HG03060 (cell line): Measurements from ENCODE around the gene GPR84.
"Not testable (repeated sequence)": the region's sequence is repeated elsewhere in the genome, so short reads cannot be mapped to it uniquely, and the experiment has no call there.

ENCODE experiments used
- ATAC-seq: cut with Tn5 transposase; IDR thresholded peaks from one replicate; pipeline ENCODE4 v1.9.1; 2021; ENCODE audit warnings: low read depth, moderate number of reproducible peaks; ENCODE audit not compliant: unreplicated experiment

The GPR84 gene

GRCh38 chr12:54357506-54358190, 6.6 kb downstream of the GPR84 start:
- no peak for ATAC-seq

DNA sequence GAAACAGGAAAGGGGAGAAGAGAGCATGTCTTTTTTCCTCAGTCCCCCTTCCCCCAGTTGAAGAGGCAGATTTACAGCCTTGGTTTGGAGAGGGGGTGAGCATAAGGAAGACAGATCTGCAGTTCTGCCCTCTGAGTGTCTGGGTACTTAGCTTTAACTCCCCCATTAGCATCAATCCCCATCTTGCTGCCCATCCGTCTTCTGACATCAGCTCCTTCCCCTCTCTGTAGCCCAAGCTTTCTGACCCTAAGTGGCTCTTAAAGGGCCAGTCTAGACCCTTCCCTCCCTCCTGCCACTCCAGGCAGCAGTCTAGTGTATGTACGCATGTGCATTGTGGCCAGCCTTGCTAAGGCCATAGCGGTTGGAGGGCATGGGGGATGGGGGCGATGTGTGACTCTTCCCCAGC, 7.3 kb downstream of the GPR84 start:
- no peak for ATAC-seq

DNA sequence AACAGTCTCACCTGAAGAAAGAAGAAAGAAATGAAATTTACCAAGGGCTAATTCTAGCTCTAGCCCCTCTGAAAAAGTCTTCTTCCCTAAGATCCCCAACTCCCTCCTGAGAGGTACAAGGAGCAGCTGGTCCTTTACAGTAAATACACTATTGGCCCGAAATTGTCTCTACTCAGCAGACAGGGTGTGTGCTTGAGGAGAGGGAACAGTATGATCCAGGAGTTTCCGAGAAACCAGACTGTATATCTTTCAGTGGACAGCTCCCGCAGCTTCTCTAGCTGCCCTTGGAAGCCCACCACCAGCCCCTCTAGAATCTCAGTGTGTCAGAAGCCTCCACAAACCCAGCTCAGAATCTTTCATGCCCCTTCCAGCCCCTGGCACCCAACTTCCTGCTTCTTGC, 8.1 kb downstream of the GPR84 start:
- ATAC-seq: no peak

DNA sequence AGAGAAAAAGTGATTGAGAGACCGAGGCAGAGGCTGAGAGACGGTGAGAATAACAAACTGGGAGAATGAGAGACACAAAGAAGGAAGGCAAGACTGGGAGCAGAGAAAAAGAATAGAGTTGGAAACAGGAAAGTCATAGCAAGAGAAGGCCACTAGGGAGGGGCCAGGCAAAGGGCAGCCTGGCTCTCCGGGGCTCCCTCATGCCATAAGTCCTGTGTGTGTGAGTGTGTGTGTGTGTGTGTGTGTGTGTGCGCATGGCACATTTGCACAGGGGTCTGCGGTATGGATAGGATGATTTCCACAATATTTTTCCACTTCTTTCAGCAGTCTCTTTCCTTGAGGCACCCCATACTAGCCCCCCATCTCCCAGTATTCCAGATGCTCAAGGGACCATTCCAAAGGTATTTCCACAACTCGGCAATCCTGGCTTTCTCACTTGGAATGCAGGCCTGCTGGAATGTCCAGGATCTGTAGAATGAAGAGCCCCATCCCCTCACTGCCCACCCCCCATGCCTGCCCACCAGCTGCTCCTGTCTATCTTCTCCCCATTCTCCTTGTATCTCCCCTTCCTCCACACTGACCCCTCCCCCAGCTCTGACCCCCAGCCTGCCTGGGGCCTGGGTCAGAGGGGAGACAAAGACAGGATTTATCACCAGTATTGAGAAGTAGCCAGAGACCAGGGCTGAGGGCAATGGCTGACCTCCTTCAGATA, 9.0 kb downstream of the GPR84 start:
- no peak for ATAC-seq

- not testable (repeated sequence) for ATAC-seq
These were observed 10.0 kb downstream of the GPR84 start for GRCh38 chr12:54354271-54354670.

- ATAC-seq: no peak
These were observed 11.1 kb downstream of the GPR84 start for GRCh38 chr12:54352891-54353874.

DNA sequence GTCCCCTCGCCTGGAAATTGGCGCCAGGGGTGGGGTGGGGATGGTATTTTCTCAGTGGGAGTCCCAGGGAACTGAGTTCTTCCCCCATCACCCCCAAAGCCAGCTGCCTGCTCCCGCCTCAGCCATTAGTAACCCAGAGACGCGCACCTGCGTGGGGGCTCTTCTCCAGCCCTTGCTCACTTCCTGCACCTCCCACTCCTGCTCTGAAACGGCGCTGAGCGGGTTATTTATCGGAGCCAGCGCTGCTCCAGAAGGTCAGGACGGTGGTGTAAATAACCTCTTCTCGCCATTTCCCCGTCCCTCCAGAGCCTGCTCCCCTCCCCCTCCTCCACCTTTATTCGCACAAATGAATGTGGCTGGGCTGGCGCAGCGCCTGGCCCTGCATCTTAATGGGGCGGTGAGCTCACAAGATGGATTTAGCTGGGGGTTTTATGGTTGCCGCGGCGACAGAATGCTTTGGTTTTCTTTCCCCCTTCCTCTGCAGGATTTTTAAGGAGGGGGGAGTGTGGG, 12.2 kb downstream of the GPR84 start:
- ATAC-seq: no peak

- ATAC-seq: no peak
These were observed 12.9 kb downstream of the GPR84 start for GRCh38 chr12:54351341-54351740.

DNA sequence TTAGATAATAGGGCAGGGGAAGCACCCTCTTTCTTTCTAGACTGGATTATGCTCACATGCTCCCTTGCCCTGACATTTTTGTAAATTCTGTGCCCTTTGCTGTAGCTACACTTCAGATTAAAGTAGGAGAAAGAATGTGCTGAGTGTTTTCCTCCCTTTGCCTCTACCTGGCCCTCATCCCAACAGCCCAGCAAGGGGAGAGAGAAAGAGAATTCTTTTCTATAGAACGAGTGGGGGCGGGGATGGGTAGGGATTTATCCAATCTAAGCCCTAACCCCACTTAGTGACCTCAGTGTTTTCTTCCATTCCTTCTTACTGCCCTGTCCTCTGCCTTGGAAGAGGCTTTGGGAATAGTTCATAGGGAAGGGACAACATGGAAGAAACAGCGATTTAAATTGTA, 13.5 kb downstream of the GPR84 start:
- ATAC-seq: no peak

DNA sequence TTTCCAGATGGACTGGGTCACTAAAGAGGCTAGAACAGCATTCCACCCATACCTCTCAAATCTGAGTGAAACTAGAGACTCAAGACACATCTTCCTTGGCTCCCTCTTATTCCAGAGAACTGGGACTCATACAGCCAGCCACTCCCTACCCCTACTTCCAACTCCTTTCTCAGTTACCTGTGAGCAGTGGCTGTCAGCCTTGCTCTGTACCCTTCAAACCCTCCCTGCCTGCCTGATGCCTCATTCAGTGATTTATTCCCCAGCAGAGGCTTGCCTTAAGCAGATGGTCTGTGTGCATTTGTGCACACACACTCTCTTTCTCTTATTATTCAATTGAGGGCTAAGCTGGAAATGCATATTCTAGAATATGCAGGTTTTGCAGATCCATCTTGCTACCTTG, 14.6 kb downstream of the GPR84 start:
- no peak for ATAC-seq

GRCh38 chr12:54349036-54349435, 15.2 kb downstream of the GPR84 start:
- no peak for ATAC-seq

- ATAC-seq: no peak
These were observed 22.6 kb downstream of the GPR84 start for GRCh38 chr12:54341378-54342300.

- no peak for ATAC-seq
These were observed 23.4 kb downstream of the GPR84 start for GRCh38 chr12:54340846-54341245.

GRCh38 chr12:54338698-54339296, 25.5 kb downstream of the GPR84 start:
- no peak for ATAC-seq

DNA sequence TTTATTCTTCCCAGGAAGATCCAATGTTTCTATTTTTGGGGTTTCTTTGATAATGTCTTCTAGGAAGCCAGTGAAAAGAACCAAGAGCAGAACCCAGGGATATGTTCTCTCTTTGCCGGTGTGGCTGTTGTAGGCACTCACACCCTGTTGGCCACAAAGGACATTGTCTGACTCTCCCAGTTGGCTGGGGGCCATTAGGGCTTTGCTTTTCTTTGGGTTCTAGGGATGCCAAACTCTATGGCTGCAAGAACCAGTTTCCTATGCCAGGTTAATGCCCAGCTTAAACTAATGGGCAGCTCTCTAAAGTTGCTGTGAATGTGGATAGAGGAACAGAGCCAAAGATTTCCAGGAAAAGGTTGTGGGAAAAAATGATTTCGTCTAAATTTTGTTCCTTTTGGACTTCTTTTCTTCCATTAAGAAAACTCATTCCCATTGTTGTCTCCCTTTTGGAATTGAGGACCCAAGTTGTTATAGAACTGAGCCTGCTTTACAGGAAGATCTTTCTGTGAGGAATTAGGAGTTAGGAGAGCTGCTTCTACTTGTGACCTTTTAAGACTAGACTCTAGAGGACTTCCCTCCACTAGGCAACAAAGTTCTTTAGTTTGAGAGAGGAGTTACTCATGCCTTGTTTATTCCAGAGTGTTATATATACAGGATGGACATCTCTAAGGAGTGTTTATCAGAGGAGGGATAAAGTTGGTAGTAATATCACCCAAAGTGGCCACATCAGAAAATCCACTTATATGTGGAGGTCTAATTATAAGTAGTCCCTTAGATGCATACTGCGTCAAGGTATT, 26.2 kb downstream of the GPR84 start:
- ATAC-seq: no peak

DNA sequence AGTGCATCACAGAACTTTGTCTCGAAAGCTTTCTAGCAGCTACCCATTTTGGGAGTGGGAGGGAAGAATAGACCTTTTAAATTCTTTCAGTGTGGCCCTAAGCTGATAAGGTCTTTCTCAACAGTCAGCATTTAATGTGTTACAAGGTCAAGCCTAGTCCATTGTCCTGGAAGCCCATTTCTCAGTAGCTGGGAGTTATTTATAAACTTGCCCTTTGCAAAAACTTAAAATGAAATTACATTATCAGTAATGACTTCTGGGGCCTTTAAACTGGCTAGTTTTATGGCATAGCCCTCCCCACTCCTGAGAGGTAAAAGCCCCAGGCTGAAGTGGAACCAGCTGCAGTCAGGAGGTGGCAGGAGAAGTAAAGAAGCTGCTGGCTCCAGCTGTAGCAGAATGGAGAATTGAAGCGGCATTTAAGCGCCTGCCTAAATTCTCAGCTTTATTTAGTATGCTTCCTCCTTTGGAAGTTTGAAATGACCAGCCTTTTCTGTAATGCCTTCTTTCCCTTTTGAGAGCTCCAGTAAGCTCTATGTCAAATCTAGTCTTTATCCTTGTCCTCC, 26.9 kb downstream of the GPR84 start:
- ATAC-seq: no peak

GRCh38 chr12:54333420-54334034, 30.8 kb downstream of the GPR84 start:
- ATAC-seq: no peak

- no peak for ATAC-seq
These were observed 32.8 kb downstream of the GPR84 start for GRCh38 chr12:54331461-54331860.
